HL-60 (cell line): ENCODE measurements around the gene SERPINA5.

Experiments
- POLR2AphosphoS5 ChIP-seq: IDR thresholded peaks from 2 replicates; pipeline ENCODE4 v1.6.1; 2012; ENCODE audit warnings: low read depth
- TF ChIP-seq, protein P1 (sequence below): IDR thresholded peaks from one replicate; pipeline ENCODE4 v1.5.1; 2011; ENCODE audit warnings: low read length, control low read depth, inconsistent platforms; ENCODE audit not compliant: insufficient read depth
- TF ChIP-seq, protein P2 (sequence below): IDR thresholded peaks from 2 replicates; pipeline ENCODE4 v1.6.1; 2012; ENCODE audit warnings: low read depth; ENCODE audit not compliant: insufficient replicate concordance

- TF ChIP-seq, protein P1, sequence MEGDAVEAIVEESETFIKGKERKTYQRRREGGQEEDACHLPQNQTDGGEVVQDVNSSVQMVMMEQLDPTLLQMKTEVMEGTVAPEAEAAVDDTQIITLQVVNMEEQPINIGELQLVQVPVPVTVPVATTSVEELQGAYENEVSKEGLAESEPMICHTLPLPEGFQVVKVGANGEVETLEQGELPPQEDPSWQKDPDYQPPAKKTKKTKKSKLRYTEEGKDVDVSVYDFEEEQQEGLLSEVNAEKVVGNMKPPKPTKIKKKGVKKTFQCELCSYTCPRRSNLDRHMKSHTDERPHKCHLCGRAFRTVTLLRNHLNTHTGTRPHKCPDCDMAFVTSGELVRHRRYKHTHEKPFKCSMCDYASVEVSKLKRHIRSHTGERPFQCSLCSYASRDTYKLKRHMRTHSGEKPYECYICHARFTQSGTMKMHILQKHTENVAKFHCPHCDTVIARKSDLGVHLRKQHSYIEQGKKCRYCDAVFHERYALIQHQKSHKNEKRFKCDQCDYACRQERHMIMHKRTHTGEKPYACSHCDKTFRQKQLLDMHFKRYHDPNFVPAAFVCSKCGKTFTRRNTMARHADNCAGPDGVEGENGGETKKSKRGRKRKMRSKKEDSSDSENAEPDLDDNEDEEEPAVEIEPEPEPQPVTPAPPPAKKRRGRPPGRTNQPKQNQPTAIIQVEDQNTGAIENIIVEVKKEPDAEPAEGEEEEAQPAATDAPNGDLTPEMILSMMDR, result no peak
- TF ChIP-seq POLR2AphosphoS5, result no peak
- TF ChIP-seq, protein P2, sequence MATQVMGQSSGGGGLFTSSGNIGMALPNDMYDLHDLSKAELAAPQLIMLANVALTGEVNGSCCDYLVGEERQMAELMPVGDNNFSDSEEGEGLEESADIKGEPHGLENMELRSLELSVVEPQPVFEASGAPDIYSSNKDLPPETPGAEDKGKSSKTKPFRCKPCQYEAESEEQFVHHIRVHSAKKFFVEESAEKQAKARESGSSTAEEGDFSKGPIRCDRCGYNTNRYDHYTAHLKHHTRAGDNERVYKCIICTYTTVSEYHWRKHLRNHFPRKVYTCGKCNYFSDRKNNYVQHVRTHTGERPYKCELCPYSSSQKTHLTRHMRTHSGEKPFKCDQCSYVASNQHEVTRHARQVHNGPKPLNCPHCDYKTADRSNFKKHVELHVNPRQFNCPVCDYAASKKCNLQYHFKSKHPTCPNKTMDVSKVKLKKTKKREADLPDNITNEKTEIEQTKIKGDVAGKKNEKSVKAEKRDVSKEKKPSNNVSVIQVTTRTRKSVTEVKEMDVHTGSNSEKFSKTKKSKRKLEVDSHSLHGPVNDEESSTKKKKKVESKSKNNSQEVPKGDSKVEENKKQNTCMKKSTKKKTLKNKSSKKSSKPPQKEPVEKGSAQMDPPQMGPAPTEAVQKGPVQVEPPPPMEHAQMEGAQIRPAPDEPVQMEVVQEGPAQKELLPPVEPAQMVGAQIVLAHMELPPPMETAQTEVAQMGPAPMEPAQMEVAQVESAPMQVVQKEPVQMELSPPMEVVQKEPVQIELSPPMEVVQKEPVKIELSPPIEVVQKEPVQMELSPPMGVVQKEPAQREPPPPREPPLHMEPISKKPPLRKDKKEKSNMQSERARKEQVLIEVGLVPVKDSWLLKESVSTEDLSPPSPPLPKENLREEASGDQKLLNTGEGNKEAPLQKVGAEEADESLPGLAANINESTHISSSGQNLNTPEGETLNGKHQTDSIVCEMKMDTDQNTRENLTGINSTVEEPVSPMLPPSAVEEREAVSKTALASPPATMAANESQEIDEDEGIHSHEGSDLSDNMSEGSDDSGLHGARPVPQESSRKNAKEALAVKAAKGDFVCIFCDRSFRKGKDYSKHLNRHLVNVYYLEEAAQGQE, result no peak
Measured at GRCh38 chr14:94582851-94583250, 1.6 kb downstream of the SERPINA5 start.
